Measurements from ENCODE around the gene CDC20B. TPM values are rescaled to one million over a fixed set of nuclear protein-coding genes. Genes with fewer than 3 reads are reported as not detected.
"Not testable (repeated sequence)": the region's sequence is repeated elsewhere in the genome, so short reads cannot be mapped to it uniquely, and the experiment has no call there.

The CDC20B gene
- total RNA-seq, 1 donor from 2014 or later = not detected

- H3K4me3 ChIP-seq (ENCODE audit: low read depth, low read length) = no peak overlapping the region
- TF ChIP-seq CTCF (conservative IDR thresholded peaks at IDR 0.05; ENCODE audit: low read depth, low read length) = no peak
- DNase-seq (ENCODE audit: low read depth) = no peak
Measured at GRCh38 chr5:55104946-55105701, 67.9 kb downstream of the CDC20B start.

GRCh38 chr5:55104036-55104772 is 68.8 kb downstream of the CDC20B start:
- no peak for TF ChIP-seq CTCF (conservative IDR thresholded peaks at IDR 0.05; ENCODE audit: low read depth, low read length)
- H3K4me3 ChIP-seq (ENCODE audit: low read depth, low read length) = no peak overlapping the region

GRCh38 chr5:55102348-55102747 is 70.6 kb downstream of the CDC20B start, which contains the start of gene GZMA:
GZMA (plus strand) TSS chr5:55102646; CDS start chr5:55102683, 37 bp downstream.
- H3K4me3 ChIP-seq (ENCODE audit: low read depth, low read length) = no peak within 1 kb of the TSS
- DNase-seq (ENCODE audit: low read depth) = no peak
- TF ChIP-seq CTCF (conservative IDR thresholded peaks at IDR 0.05; ENCODE audit: low read depth, low read length) = no peak

More at GRCh38 chr5:55104036-55104772, 68.8 kb downstream of the CDC20B start:
- DNase-seq (ENCODE audit: low read depth) = no peak

GRCh38 chr5:55101556-55102276 is 71.3 kb downstream of the CDC20B start:
- no peak overlapping the region for H3K4me3 ChIP-seq (ENCODE audit: low read depth, low read length)
- TF ChIP-seq CTCF (conservative IDR thresholded peaks at IDR 0.05; ENCODE audit: low read depth, low read length) = no peak
- DNase-seq (ENCODE audit: low read depth) = no peak

GRCh38 chr5:55101148-55101547 is 71.8 kb downstream of the CDC20B start:
- DNase-seq (ENCODE audit: low read depth) = not testable (repeated sequence)

GRCh38 chr5:55096861-55097260 is 76.1 kb downstream of the CDC20B start:
- H3K4me3 ChIP-seq (ENCODE audit: low read depth, low read length) = no peak overlapping the region
- no peak for DNase-seq (ENCODE audit: low read depth)
- no peak for TF ChIP-seq CTCF (conservative IDR thresholded peaks at IDR 0.05; ENCODE audit: low read depth, low read length)

More at GRCh38 chr5:55101148-55101547, 71.8 kb downstream of the CDC20B start:
- H3K4me3 ChIP-seq (ENCODE audit: low read depth, low read length) = not testable (repeated sequence)

- no peak for DNase-seq (ENCODE audit: low read depth)
- no peak for TF ChIP-seq CTCF (conservative IDR thresholded peaks at IDR 0.05; ENCODE audit: low read depth, low read length)
- no peak overlapping the region for H3K4me3 ChIP-seq (ENCODE audit: low read depth, low read length)
Measured at GRCh38 chr5:55096182-55096581, 76.8 kb downstream of the CDC20B start.

GRCh38 chr5:55091011-55091410 is 82.0 kb downstream of the CDC20B start:
- H3K4me3 ChIP-seq (ENCODE audit: low read depth, low read length); DNase-seq (ENCODE audit: low read depth): not testable (repeated sequence)

GRCh38 chr5:55089301-55089700 is 83.7 kb downstream of the CDC20B start:
- not testable (repeated sequence) for DNase-seq (ENCODE audit: low read depth); H3K4me3 ChIP-seq (ENCODE audit: low read depth, low read length)
